ENCODE data around the gene PRDM7. TPM values are rescaled to one million over a fixed set of nuclear protein-coding genes. Genes with fewer than 3 reads are reported as not detected.
"Not testable (repeated sequence)": the region's sequence is repeated elsewhere in the genome, so short reads cannot be mapped to it uniquely, and the experiment has no call there.

The PRDM7 gene
- polyA plus RNA-seq, 2 donors = not detected

GRCh38 chr16:90077757-90078578 lies 837 bp upstream of the PRDM7 start:
- Histone ChIP-seq H3K27me3 (ENCODE audit: control insufficient read depth in 1 of 2, insufficient read depth in 2 of 2, low read length in 2 of 2) (no peaks in the 10 kb centered on the region), H3K4me3 (ENCODE audit: low read depth in 1 of 2, low read length in 2 of 2) (peak overlapping the region; percentile 33 to 37), H3K4me1 (ENCODE audit: control insufficient read depth in 2 of 2, insufficient read depth in 2 of 2, low read length in 1 of 2) (peaks cover 0 to 3% of the 10 kb centered on the region in 2 donors), H3K9me3 (ENCODE audit: control insufficient read depth in 2 of 2, insufficient read depth in 1 of 2, low read depth in 1 of 2, low read length in 1 of 2) (no peaks in the 10 kb centered on the region), H3K36me3 (ENCODE audit: control insufficient read depth in 2 of 2, insufficient read depth in 2 of 2, low read length in 1 of 2) (no peaks in the 10 kb centered on the region), H3K27ac (ENCODE audit: low read depth in 2 of 2, low read length in 1 of 2) (peak overlapping the region; percentile 71 to 84)
- 36 to 53% methylated on average over 23 of the region's 23 CpGs for WGBS, 2 donors

- no peak overlapping the region for H3K27ac ChIP-seq (ENCODE audit: low read depth in 2 of 2, low read length in 1 of 2)
- H3K9me3 ChIP-seq (ENCODE audit: control insufficient read depth in 2 of 2, insufficient read depth in 1 of 2, low read depth in 1 of 2, low read length in 1 of 2) = no peaks in the 10 kb centered on the region
- no peaks in the 10 kb centered on the region for H3K4me1 ChIP-seq (ENCODE audit: control insufficient read depth in 2 of 2, insufficient read depth in 2 of 2, low read length in 1 of 2)
- no peaks in the 10 kb centered on the region for H3K36me3 ChIP-seq (ENCODE audit: control insufficient read depth in 2 of 2, insufficient read depth in 2 of 2, low read length in 1 of 2)
- H3K4me3 ChIP-seq (ENCODE audit: low read depth in 1 of 2, low read length in 2 of 2) = no peak overlapping the region
- 49 to 56% methylated on average over 5 of the region's 5 CpGs for WGBS, 2 donors
- H3K27me3 ChIP-seq (ENCODE audit: control insufficient read depth in 1 of 2, insufficient read depth in 2 of 2, low read length in 2 of 2) = peaks cover 0 to 2% of the 10 kb centered on the region in 2 donors
Measured at GRCh38 chr16:90072442-90073105, 4.6 kb downstream of the PRDM7 start.

- H3K27me3 ChIP-seq (ENCODE audit: control insufficient read depth in 1 of 2, insufficient read depth in 2 of 2, low read length in 2 of 2) = peaks cover 0 to 2% of the 10 kb centered on the region in 2 donors
- no peaks in the 10 kb centered on the region for H3K36me3 ChIP-seq (ENCODE audit: control insufficient read depth in 2 of 2, insufficient read depth in 2 of 2, low read length in 1 of 2)
- no peaks in the 10 kb centered on the region for H3K9me3 ChIP-seq (ENCODE audit: control insufficient read depth in 2 of 2, insufficient read depth in 1 of 2, low read depth in 1 of 2, low read length in 1 of 2)
- 58 to 77% methylated on average over 2 of the region's 2 CpGs for WGBS, 2 donors
- no peaks in the 10 kb centered on the region for H3K4me1 ChIP-seq (ENCODE audit: control insufficient read depth in 2 of 2, insufficient read depth in 2 of 2, low read length in 1 of 2)
- no peak overlapping the region for H3K4me3 ChIP-seq (ENCODE audit: low read depth in 1 of 2, low read length in 2 of 2)
- no peak overlapping the region for H3K27ac ChIP-seq (ENCODE audit: low read depth in 2 of 2, low read length in 1 of 2)
Measured at GRCh38 chr16:90070440-90070839, 6.7 kb downstream of the PRDM7 start.

- H3K27me3 ChIP-seq (ENCODE audit: control insufficient read depth in 1 of 2, insufficient read depth in 2 of 2, low read length in 2 of 2) = no peaks in the 10 kb centered on the region
- no peak overlapping the region for H3K4me3 ChIP-seq (ENCODE audit: low read depth in 1 of 2, low read length in 2 of 2)
- no peaks in the 10 kb centered on the region for H3K36me3 ChIP-seq (ENCODE audit: control insufficient read depth in 2 of 2, insufficient read depth in 2 of 2, low read length in 1 of 2)
- H3K4me1 ChIP-seq (ENCODE audit: control insufficient read depth in 2 of 2, insufficient read depth in 2 of 2, low read length in 1 of 2) = no peaks in the 10 kb centered on the region
- WGBS, 2 donors = 67 to 68% methylated on average over 3 of the region's 3 CpGs
- no peak overlapping the region for H3K27ac ChIP-seq (ENCODE audit: low read depth in 2 of 2, low read length in 1 of 2)
- no peaks in the 10 kb centered on the region for H3K9me3 ChIP-seq (ENCODE audit: control insufficient read depth in 2 of 2, insufficient read depth in 1 of 2, low read depth in 1 of 2, low read length in 1 of 2)
Measured at GRCh38 chr16:90061437-90061836, 15.7 kb downstream of the PRDM7 start.

GRCh38 chr16:90057738-90058173 lies 19.4 kb downstream of the PRDM7 start:
- WGBS, 2 donors = 54 to 58% methylated on average over 8 of the region's 8 CpGs
- no peak overlapping the region for H3K27ac ChIP-seq (ENCODE audit: low read depth in 2 of 2, low read length in 1 of 2)
- no peak overlapping the region for H3K4me3 ChIP-seq (ENCODE audit: low read depth in 1 of 2, low read length in 2 of 2)
- H3K36me3 ChIP-seq (ENCODE audit: control insufficient read depth in 2 of 2, insufficient read depth in 2 of 2, low read length in 1 of 2) = no peaks in the 10 kb centered on the region
- peaks cover 4 to 11% of the 10 kb centered on the region in 2 donors for H3K9me3 ChIP-seq (ENCODE audit: control insufficient read depth in 2 of 2, insufficient read depth in 1 of 2, low read depth in 1 of 2, low read length in 1 of 2)
- H3K4me1 ChIP-seq (ENCODE audit: control insufficient read depth in 2 of 2, insufficient read depth in 2 of 2, low read length in 1 of 2) = no peaks in the 10 kb centered on the region
- no peaks in the 10 kb centered on the region for H3K27me3 ChIP-seq (ENCODE audit: control insufficient read depth in 1 of 2, insufficient read depth in 2 of 2, low read length in 2 of 2)

GRCh38 chr16:90056521-90056920 lies 20.6 kb downstream of the PRDM7 start:
- H3K4me3 ChIP-seq (ENCODE audit: low read depth in 1 of 2, low read length in 2 of 2); H3K27ac ChIP-seq (ENCODE audit: low read depth in 2 of 2, low read length in 1 of 2); H3K4me1 ChIP-seq (ENCODE audit: control insufficient read depth in 2 of 2, insufficient read depth in 2 of 2, low read length in 1 of 2); H3K36me3 ChIP-seq (ENCODE audit: control insufficient read depth in 2 of 2, insufficient read depth in 2 of 2, low read length in 1 of 2); H3K27me3 ChIP-seq (ENCODE audit: control insufficient read depth in 1 of 2, insufficient read depth in 2 of 2, low read length in 2 of 2): not testable (repeated sequence)
- WGBS, 2 donors = 85% methylated on average over 15 of the region's 15 CpGs
- H3K9me3 ChIP-seq (ENCODE audit: control insufficient read depth in 2 of 2, insufficient read depth in 1 of 2, low read depth in 1 of 2, low read length in 1 of 2) = peaks cover 4 to 11% of the 10 kb centered on the region in 2 donors

- H3K27ac ChIP-seq (ENCODE audit: low read depth in 2 of 2, low read length in 1 of 2) = no peak overlapping the region
- no peaks in the 10 kb centered on the region for H3K27me3 ChIP-seq (ENCODE audit: control insufficient read depth in 1 of 2, insufficient read depth in 2 of 2, low read length in 2 of 2)
- H3K4me3 ChIP-seq (ENCODE audit: low read depth in 1 of 2, low read length in 2 of 2) = no peak overlapping the region
- H3K36me3 ChIP-seq (ENCODE audit: control insufficient read depth in 2 of 2, insufficient read depth in 2 of 2, low read length in 1 of 2) = no peaks in the 10 kb centered on the region
- no peaks in the 10 kb centered on the region for H3K4me1 ChIP-seq (ENCODE audit: control insufficient read depth in 2 of 2, insufficient read depth in 2 of 2, low read length in 1 of 2)
- WGBS, 2 donors = 66 to 73% methylated on average over 4 of the region's 4 CpGs
- H3K9me3 ChIP-seq (ENCODE audit: control insufficient read depth in 2 of 2, insufficient read depth in 1 of 2, low read depth in 1 of 2, low read length in 1 of 2) = peaks cover 4 to 11% of the 10 kb centered on the region in 2 donors
Measured at GRCh38 chr16:90055371-90055770, 21.8 kb downstream of the PRDM7 start.

- Histone ChIP-seq H3K4me3 (ENCODE audit: low read depth in 1 of 2, low read length in 2 of 2) (no peak overlapping the region), H3K27me3 (ENCODE audit: control insufficient read depth in 1 of 2, insufficient read depth in 2 of 2, low read length in 2 of 2) (no peaks in the 10 kb centered on the region), H3K27ac (ENCODE audit: low read depth in 2 of 2, low read length in 1 of 2) (no peak overlapping the region), H3K36me3 (ENCODE audit: control insufficient read depth in 2 of 2, insufficient read depth in 2 of 2, low read length in 1 of 2) (no peaks in the 10 kb centered on the region), H3K9me3 (ENCODE audit: control insufficient read depth in 2 of 2, insufficient read depth in 1 of 2, low read depth in 1 of 2, low read length in 1 of 2) (peaks cover 4 to 11% of the 10 kb centered on the region in 2 donors), H3K4me1 (ENCODE audit: control insufficient read depth in 2 of 2, insufficient read depth in 2 of 2, low read length in 1 of 2) (no peaks in the 10 kb centered on the region)
- 54 to 56% methylated on average over 4 of the region's 4 CpGs for WGBS, 2 donors
Measured at GRCh38 chr16:90054554-90054953, 22.6 kb downstream of the PRDM7 start.

GRCh38 chr16:90053902-90054500 lies 23.1 kb downstream of the PRDM7 start:
- H3K4me1 ChIP-seq (ENCODE audit: control insufficient read depth in 2 of 2, insufficient read depth in 2 of 2, low read length in 1 of 2) = no peaks in the 10 kb centered on the region
- H3K9me3 ChIP-seq (ENCODE audit: control insufficient read depth in 2 of 2, insufficient read depth in 1 of 2, low read depth in 1 of 2, low read length in 1 of 2) = peaks cover 4 to 11% of the 10 kb centered on the region in 2 donors
- H3K36me3 ChIP-seq (ENCODE audit: control insufficient read depth in 2 of 2, insufficient read depth in 2 of 2, low read length in 1 of 2) = no peaks in the 10 kb centered on the region
- H3K27ac ChIP-seq (ENCODE audit: low read depth in 2 of 2, low read length in 1 of 2) = no peak overlapping the region
- 68 to 74% methylated on average over 1 of the region's 1 CpG for WGBS, 2 donors
- H3K27me3 ChIP-seq (ENCODE audit: control insufficient read depth in 1 of 2, insufficient read depth in 2 of 2, low read length in 2 of 2) = no peaks in the 10 kb centered on the region
- no peak overlapping the region for H3K4me3 ChIP-seq (ENCODE audit: low read depth in 1 of 2, low read length in 2 of 2)

Data from esophagus (tissue), 2 donors.